HepG2 (cell line): ENCODE results near the gene PRDX5. TPM values are rescaled to one million over a fixed set of nuclear protein-coding genes. Genes with fewer than 3 reads are reported as not detected.

Experiments used
- CENPT ChIP-seq: sonication (generic); formaldehyde crosslinking; IDR thresholded peaks from 2 replicates; pipeline ENCODE4 v1.8.0; 2022; ENCODE audit warnings: low read depth, mild to moderate bottlenecking, moderate library complexity, missing genetic modification reagents
- CENPX ChIP-seq: sonication (generic); formaldehyde crosslinking; IDR thresholded peaks from 2 replicates; pipeline ENCODE4 v1.9.0; 2021; ENCODE audit warnings: mild to moderate bottlenecking, missing genetic modification reagents, moderate library complexity
- IKZF1 ChIP-seq: fragments of 450-650 bp; IDR thresholded peaks from 2 replicates; pipeline ENCODE4 v1.7.1; 2016
- IKZF4 ChIP-seq: sonication (generic); formaldehyde crosslinking; IDR thresholded peaks from 2 replicates; pipeline ENCODE4 v1.5.1; 2020; ENCODE audit warnings: borderline replicate concordance, mild to moderate bottlenecking, low read depth, missing genetic modification reagents; ENCODE audit errors: not compliant biosample characterization
- IRF2 ChIP-seq: IDR thresholded peaks from 2 replicates; pipeline ENCODE4 v1.6.1; 2018; ENCODE audit warnings: missing genetic modification reagents, missing compliant biosample characterization
- TAF15 ChIP-seq: fragments of 200-400 bp; formaldehyde crosslinking; IDR thresholded peaks from one replicate; pipeline ENCODE4 v1.6.1; 2018; ENCODE audit warnings: mild to moderate bottlenecking, low read depth, low read length; ENCODE audit not compliant: poor library complexity, severe bottlenecking
- THYN1 ChIP-seq: sonication (generic); formaldehyde crosslinking; IDR thresholded peaks from 2 replicates; pipeline ENCODE4 v1.8.1; 2023; ENCODE audit warnings: low read depth, mild to moderate bottlenecking, moderate library complexity, missing genetic modification reagents, borderline replicate concordance
- TRIM24 ChIP-seq: sonication (generic); formaldehyde crosslinking; IDR thresholded peaks from 2 replicates; pipeline ENCODE4 v1.8.0; 2022; ENCODE audit warnings: mild to moderate bottlenecking, missing genetic modification reagents
- YEATS4 ChIP-seq: sonication (generic); formaldehyde crosslinking; IDR thresholded peaks from 2 replicates; pipeline ENCODE4 v1.4.0; 2020; ENCODE audit warnings: missing genetic modification reagents, borderline replicate concordance
- ZBTB21 ChIP-seq: sonication (generic); formaldehyde crosslinking; IDR thresholded peaks from 2 replicates; pipeline ENCODE4 v1.4.0; 2020; ENCODE audit warnings: missing genetic modification reagents
- ZNF264 ChIP-seq: sonication (generic); formaldehyde crosslinking; IDR thresholded peaks from 2 replicates; pipeline ENCODE4 v1.4.0; 2020; ENCODE audit warnings: missing genetic modification reagents
- ZNF552 ChIP-seq: sonication (generic); formaldehyde crosslinking; IDR thresholded peaks from 2 replicates; pipeline ENCODE4 v1.9.0; 2022; ENCODE audit warnings: missing genetic modification reagents, mild to moderate bottlenecking, borderline replicate concordance
- ZNF614 ChIP-seq: IDR thresholded peaks from 2 replicates; pipeline ENCODE4 v1.6.1; 2018; ENCODE audit warnings: missing biosample characterization, missing genetic modification reagents, inconsistent platforms, borderline replicate concordance
- ZNF644 ChIP-seq: IDR thresholded peaks from 2 replicates; pipeline ENCODE4 v1.6.1; 2016; ENCODE audit warnings: low read depth
- ZNF670 ChIP-seq: sonication (generic); formaldehyde crosslinking; IDR thresholded peaks from 2 replicates; pipeline ENCODE4 v1.8.0; 2022; ENCODE audit warnings: mild to moderate bottlenecking, missing genetic modification reagents, borderline replicate concordance
- ZNF709 ChIP-seq: sonication (generic); formaldehyde crosslinking; IDR thresholded peaks from 2 replicates; pipeline ENCODE4 v1.5.0; 2020; ENCODE audit warnings: mild to moderate bottlenecking, missing genetic modification reagents
- ZNF773 ChIP-seq: sonication (generic); formaldehyde crosslinking; IDR thresholded peaks from 2 replicates; pipeline ENCODE4 v1.4.0; 2020; ENCODE audit warnings: missing genetic modification reagents, borderline replicate concordance
- ZSCAN20 ChIP-seq: sonication (generic); formaldehyde crosslinking; IDR thresholded peaks from 2 replicates; pipeline ENCODE4 v1.4.0; 2020; ENCODE audit warnings: missing genetic modification reagents, mild to moderate bottlenecking, borderline replicate concordance
- ZSCAN25 ChIP-seq: sonication (generic); formaldehyde crosslinking; IDR thresholded peaks from 2 replicates; pipeline ENCODE4 v1.8.0; 2022; ENCODE audit warnings: mild to moderate bottlenecking, missing genetic modification reagents
- polyA plus RNA-seq, 8 experiments: library from polyadenylated mRNA; depleted of rRNA in 3 of 8; stranded (reverse) in 7 of 8; unstranded in 1 of 8; fragments of >200 nt; fragmentation: Illumina TruSeq in 4 of 8; extraction: Trizol in 4 of 8; gene quantifications; 2 replicates each; pipeline versions ENCODE4 v1.2.1 to v1.2.3, GENCODE V29; 2011 to 2016; ENCODE audit warnings: low read depth in 4 of 8, missing spikeins in 1 of 8, mixed read lengths in 1 of 8; ENCODE audit not compliant: insufficient read depth in 1 of 8
- total RNA-seq, 5 experiments: library from RNA; depleted of rRNA; stranded (reverse); fragments of >200 nt; fragmentation: Illumina TruSeq; extraction: Trizol; gene quantifications; 2 replicates each; pipeline ENCODE4 v1.2.3, GENCODE V29; 2016; ENCODE audit warnings: low read depth in 1 of 5
- TF ChIP-seq, protein P1 (sequence below): sonication (generic); formaldehyde crosslinking; IDR thresholded peaks from 2 replicates; pipeline ENCODE4 v1.4.0; 2020; ENCODE audit warnings: missing genetic modification reagents
- TF ChIP-seq, protein P2 (sequence below): sonication (generic); formaldehyde crosslinking; IDR thresholded peaks from 2 replicates; pipeline ENCODE4 v1.5.0; 2020; ENCODE audit warnings: missing genetic modification reagents

Gene PRDX5
- total and polyA plus RNA-seq, 2 of the 13 experiments (the other 11 are each of a cell fraction or from before 2014, with no cell fraction given), result 215 to 311 TPM

DNA sequence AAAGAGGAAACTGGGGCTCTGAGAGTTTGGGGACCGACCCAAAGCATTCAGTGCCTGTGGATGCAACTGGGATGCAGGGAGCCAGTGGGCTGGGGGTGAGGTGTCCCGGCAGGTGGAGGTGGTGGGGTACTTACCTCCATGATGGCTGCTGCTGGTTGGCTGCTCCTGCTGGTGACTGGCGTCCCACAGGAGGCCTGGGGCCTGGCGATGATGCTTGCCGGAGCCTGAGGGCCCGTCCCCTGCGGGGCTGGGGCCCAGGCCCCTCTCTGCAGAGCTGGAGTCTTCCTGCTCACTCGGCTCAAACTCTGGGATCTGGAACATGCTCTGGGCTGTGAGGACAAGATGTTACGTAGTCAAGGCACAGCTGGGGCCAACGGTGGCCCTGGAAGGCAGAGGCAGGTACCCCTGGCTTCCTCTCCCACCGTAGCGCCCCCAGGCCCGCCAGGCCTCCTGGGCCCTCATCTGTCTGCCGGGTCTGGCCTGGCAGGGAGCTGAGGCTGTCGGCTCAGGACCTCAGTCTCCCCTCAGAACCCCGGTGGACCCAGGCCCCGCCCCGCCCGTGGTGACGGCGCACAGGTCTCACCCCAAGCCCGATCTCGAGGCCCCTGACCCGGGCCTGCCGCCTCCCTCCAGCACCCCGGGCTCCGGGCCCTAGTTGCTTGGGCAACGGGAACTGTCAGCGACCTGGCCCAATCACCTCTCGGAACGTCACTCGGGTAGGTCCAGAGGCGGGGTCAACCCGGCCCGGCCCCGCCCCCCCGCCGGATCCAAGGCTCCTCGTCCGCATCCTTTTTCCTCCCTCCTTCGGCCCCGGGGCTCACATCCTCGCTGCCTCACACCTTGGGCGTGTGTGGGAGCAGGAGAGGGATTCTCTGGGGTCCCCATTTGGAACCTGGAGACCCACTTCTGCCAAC, 33.6 kb upstream of the PRDX5 start, which contains the start of gene BAD (continued):
- TF ChIP-seq, protein P1, sequence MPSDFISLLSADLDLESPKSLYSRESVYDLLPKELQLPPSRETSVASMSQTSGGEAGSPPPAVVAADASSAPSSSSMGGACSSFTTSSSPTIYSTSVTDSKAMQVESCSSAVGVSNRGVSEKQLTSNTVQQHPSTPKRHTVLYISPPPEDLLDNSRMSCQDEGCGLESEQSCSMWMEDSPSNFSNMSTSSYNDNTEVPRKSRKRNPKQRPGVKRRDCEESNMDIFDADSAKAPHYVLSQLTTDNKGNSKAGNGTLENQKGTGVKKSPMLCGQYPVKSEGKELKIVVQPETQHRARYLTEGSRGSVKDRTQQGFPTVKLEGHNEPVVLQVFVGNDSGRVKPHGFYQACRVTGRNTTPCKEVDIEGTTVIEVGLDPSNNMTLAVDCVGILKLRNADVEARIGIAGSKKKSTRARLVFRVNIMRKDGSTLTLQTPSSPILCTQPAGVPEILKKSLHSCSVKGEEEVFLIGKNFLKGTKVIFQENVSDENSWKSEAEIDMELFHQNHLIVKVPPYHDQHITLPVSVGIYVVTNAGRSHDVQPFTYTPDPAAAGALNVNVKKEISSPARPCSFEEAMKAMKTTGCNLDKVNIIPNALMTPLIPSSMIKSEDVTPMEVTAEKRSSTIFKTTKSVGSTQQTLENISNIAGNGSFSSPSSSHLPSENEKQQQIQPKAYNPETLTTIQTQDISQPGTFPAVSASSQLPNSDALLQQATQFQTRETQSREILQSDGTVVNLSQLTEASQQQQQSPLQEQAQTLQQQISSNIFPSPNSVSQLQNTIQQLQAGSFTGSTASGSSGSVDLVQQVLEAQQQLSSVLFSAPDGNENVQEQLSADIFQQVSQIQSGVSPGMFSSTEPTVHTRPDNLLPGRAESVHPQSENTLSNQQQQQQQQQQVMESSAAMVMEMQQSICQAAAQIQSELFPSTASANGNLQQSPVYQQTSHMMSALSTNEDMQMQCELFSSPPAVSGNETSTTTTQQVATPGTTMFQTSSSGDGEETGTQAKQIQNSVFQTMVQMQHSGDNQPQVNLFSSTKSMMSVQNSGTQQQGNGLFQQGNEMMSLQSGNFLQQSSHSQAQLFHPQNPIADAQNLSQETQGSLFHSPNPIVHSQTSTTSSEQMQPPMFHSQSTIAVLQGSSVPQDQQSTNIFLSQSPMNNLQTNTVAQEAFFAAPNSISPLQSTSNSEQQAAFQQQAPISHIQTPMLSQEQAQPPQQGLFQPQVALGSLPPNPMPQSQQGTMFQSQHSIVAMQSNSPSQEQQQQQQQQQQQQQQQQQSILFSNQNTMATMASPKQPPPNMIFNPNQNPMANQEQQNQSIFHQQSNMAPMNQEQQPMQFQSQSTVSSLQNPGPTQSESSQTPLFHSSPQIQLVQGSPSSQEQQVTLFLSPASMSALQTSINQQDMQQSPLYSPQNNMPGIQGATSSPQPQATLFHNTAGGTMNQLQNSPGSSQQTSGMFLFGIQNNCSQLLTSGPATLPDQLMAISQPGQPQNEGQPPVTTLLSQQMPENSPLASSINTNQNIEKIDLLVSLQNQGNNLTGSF (CRISPR knock-in tag), result no peak
- no peak for TF ChIP-seq ZSCAN25 (CRISPR knock-in tag)
- TF ChIP-seq CENPX (CRISPR knock-in tag), result no peak
- TF ChIP-seq TAF15, result peak; percentile 32
- no peak for TF ChIP-seq ZSCAN20
- TF ChIP-seq, protein P2, sequence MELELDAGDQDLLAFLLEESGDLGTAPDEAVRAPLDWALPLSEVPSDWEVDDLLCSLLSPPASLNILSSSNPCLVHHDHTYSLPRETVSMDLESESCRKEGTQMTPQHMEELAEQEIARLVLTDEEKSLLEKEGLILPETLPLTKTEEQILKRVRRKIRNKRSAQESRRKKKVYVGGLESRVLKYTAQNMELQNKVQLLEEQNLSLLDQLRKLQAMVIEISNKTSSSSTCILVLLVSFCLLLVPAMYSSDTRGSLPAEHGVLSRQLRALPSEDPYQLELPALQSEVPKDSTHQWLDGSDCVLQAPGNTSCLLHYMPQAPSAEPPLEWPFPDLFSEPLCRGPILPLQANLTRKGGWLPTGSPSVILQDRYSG (CRISPR knock-in tag), result no peak
- no peak for TF ChIP-seq ZNF773 (CRISPR knock-in tag)
- no peak for TF ChIP-seq ZBTB21 (CRISPR knock-in tag)
- no peak for TF ChIP-seq CENPT
- TF ChIP-seq ZNF552 (CRISPR knock-in tag), result no peak
- no peak for TF ChIP-seq ZNF614
- TF ChIP-seq TRIM24, result no peak
- TF ChIP-seq ZNF264 (CRISPR knock-in tag), result no peak
- TF ChIP-seq ZNF670 (CRISPR knock-in tag), result 0 out of 2 replicates have a peak, but pooled peaks have one; percentile 40
- no peak for TF ChIP-seq YEATS4 (CRISPR knock-in tag)
- no peak for TF ChIP-seq IKZF1
- no peak for TF ChIP-seq THYN1 (CRISPR knock-in tag)
- no peak for TF ChIP-seq IKZF4 (CRISPR knock-in tag)
- TF ChIP-seq IRF2 (CRISPR knock-in tag), result no peak
- no peak for TF ChIP-seq ZNF709
- no peak for TF ChIP-seq ZNF644 (CRISPR knock-in tag)
